Natural killer cell (primary cell): ENCODE data around the gene ITIH2. TPM values are rescaled to one million over a fixed set of nuclear protein-coding genes. Genes with fewer than 3 reads are reported as not detected.

Experiments
- ATAC-seq, 3 donors: fragments of 150-1000 bp in 2 of 3; fragments of 200-7000 bp in 1 of 3; cut with Tn5 transposase; 1 replicate in 1 of 3; 2 replicates in 2 of 3; pipeline ENCODE4 v1.10.0; 2021; ENCODE audit warnings: mild to moderate bottlenecking in 2 of 3, moderate library complexity in 2 of 3
- DNase-seq, 2 donors: peaks; one replicate each; pipeline versions ENCODE4 v3.0.0 to v3.0.0-alpha.2; 2013 to 2021; ENCODE audit warnings: mixed read lengths in 1 of 2
- H3K27ac ChIP-seq: one replicate; pipeline ENCODE4 v1.5.1; 2013; ENCODE audit warnings: mild to moderate bottlenecking, low read length
- H3K27me3 ChIP-seq: one replicate; pipeline ENCODE4 v1.6.1; 2013; ENCODE audit warnings: low read length; ENCODE audit not compliant: control insufficient read depth, insufficient read depth
- H3K36me3 ChIP-seq: one replicate; pipeline ENCODE4 v1.6.1; 2013; ENCODE audit warnings: low read length; ENCODE audit not compliant: control insufficient read depth, insufficient read depth
- H3K4me1 ChIP-seq: one replicate; pipeline ENCODE4 v1.6.1; 2013; ENCODE audit warnings: low read length; ENCODE audit not compliant: control insufficient read depth, insufficient read depth
- H3K4me3 ChIP-seq: one replicate; pipeline ENCODE4 v1.5.1; 2013; ENCODE audit warnings: low read length
- H3K9me3 ChIP-seq: one replicate; pipeline ENCODE4 v1.6.1; 2013; ENCODE audit warnings: low read length; ENCODE audit not compliant: control insufficient read depth, insufficient read depth
- H3K27ac Mint-ChIP-seq, 2 donors: one replicate each; pipeline ENCODE4 v1.8.0; 2022; ENCODE audit warnings: mild to moderate bottlenecking in 2 of 2, mixed read lengths in 2 of 2, moderate library complexity in 1 of 2
- H3K27me3 Mint-ChIP-seq, 2 donors: one replicate each; pipeline ENCODE4 v1.8.0; 2022; ENCODE audit warnings: low read depth in 2 of 2, mixed read lengths in 2 of 2
- H3K36me3 Mint-ChIP-seq: one replicate; pipeline ENCODE4 v1.8.0; 2022; ENCODE audit warnings: mixed read lengths
- H3K4me1 Mint-ChIP-seq, 2 donors: one replicate each; pipeline ENCODE4 v1.8.0; 2022; ENCODE audit warnings: mixed read lengths in 2 of 2
- H3K4me3 Mint-ChIP-seq: one replicate; pipeline ENCODE4 v1.8.0; 2022; ENCODE audit warnings: mild to moderate bottlenecking, moderate library complexity, mixed read lengths
- H3K9me3 Mint-ChIP-seq, 2 donors: one replicate each; pipeline ENCODE4 v1.8.0; 2022; ENCODE audit warnings: mixed read lengths in 2 of 2
- WGBS: methylation state at CpG from one replicate; pipeline ENCODE4 v1.1.7; 2013; ENCODE audit warnings: missing lambda C conversion rate; ENCODE audit not compliant: insufficient coverage; 5-methylcytosine and 5-hydroxymethylcytosine counted together
- intact Hi-C: fragments of 100-400 bp; cut with micrococcal nuclease; formaldehyde crosslinking; loops from one replicate; pipeline ENCODE4 v1.14.2; 2022
- total RNA-seq, 4 donors: library from RNA; stranded (reverse); fragments of 120-200 nt in 1 of 4; gene quantifications; one replicate each; pipeline versions ENCODE4 v1.2.3 to v1.2.4, GENCODE V29; 2013 to 2022
- TF ChIP-seq, protein P1 (sequence below): fragments of 200-600 bp; IDR thresholded peaks from one replicate; pipeline ENCODE4 v1.8.0; 2022; ENCODE audit warnings: antibody characterized with exemption

Gene ITIH2
- total RNA-seq, 3 donors from 2014 or later (not counting 1 experiment from before 2014, with no cell fraction given): not detected

- 89% methylated on average over 3 of the region's 3 CpGs for WGBS
- Mint-ChIP-seq H3K4me1 (no peaks in the 10 kb centered on the region), H3K9me3 (peaks cover 0 to 4% of the 10 kb centered on the region in 2 donors), H3K27me3 (peaks cover 15 to 17% of the 10 kb centered on the region in 2 donors), H3K27ac (no peak overlapping the region), H3K36me3 (no peaks in the 10 kb centered on the region), H3K4me3 (no peak overlapping the region)
- no peak for ATAC-seq
- Histone ChIP-seq H3K27ac (no peak overlapping the region), H3K9me3 (peaks cover 9% of the 10 kb centered on the region), H3K4me1 (no peaks in the 10 kb centered on the region), H3K36me3 (no peaks in the 10 kb centered on the region), H3K4me3 (no peak overlapping the region), H3K27me3 (no peaks in the 10 kb centered on the region)
- intact Hi-C loops: no loop called here
- DNase-seq: no peak
- TF ChIP-seq, protein P1, sequence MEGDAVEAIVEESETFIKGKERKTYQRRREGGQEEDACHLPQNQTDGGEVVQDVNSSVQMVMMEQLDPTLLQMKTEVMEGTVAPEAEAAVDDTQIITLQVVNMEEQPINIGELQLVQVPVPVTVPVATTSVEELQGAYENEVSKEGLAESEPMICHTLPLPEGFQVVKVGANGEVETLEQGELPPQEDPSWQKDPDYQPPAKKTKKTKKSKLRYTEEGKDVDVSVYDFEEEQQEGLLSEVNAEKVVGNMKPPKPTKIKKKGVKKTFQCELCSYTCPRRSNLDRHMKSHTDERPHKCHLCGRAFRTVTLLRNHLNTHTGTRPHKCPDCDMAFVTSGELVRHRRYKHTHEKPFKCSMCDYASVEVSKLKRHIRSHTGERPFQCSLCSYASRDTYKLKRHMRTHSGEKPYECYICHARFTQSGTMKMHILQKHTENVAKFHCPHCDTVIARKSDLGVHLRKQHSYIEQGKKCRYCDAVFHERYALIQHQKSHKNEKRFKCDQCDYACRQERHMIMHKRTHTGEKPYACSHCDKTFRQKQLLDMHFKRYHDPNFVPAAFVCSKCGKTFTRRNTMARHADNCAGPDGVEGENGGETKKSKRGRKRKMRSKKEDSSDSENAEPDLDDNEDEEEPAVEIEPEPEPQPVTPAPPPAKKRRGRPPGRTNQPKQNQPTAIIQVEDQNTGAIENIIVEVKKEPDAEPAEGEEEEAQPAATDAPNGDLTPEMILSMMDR: no peak
These were observed 6.6 kb upstream of the ITIH2 start for GRCh38 chr10:7696545-7696944.

DNA sequence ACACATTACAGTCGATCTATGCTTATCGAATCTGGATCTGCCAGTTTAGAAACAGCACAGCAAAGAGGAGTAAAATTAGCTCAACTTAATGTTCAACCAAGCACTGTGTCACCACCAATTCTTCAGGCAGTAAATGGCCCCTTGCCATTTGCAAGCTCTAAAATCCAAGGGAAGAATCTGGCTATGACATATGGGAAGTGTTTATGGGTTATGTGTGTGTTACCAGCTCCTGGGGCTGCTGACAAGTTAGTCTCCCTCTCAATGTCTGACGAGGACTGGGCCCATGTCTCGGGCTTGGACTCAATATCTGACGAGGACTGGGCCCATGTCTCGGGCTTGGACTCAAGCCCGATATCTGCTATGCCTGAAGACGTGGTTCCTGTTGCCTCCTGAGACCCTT, 5.7 kb upstream of the ITIH2 start:
- intact Hi-C loops: no loop called here
- WGBS: 90% methylated on average over 8 of the region's 8 CpGs
- ATAC-seq: no peak

DNA sequence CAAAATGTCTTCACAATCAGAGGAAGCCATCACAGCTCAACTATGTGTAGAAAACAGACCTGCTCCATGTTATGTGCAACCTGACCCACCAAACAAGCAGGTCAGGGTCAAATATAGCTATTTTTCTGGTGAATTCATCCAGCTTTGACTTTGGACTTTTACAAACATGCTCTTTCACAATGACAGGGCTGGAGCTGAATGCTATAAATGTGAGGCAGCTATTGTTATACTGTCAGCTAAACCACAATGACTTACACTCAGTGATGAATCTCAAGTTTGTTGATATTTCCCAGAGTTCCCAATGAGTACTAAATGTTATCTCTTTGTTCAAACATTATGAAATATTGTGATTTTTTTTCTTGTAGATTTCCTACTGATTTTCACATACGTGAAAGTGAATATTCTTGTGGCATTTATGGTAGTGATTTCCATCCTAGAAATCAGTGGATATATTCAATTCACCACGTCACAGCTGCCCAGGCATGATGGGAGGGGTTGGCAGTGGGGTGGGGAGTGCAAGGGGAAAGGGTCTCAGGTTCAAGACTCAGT, 2.5 kb upstream of the ITIH2 start:
- Histone ChIP-seq H3K27ac (no peak overlapping the region), H3K4me1 (no peaks in the 10 kb centered on the region), H3K4me3 (no peak overlapping the region), H3K27me3 (no peaks in the 10 kb centered on the region), H3K36me3 (no peaks in the 10 kb centered on the region), H3K9me3 (no peaks in the 10 kb centered on the region)
- intact Hi-C loops: no loop called here
- Mint-ChIP-seq H3K27me3 (peaks cover 26 to 42% of the 10 kb centered on the region in 2 donors), H3K4me1 (no peaks in the 10 kb centered on the region), H3K36me3 (no peaks in the 10 kb centered on the region), H3K4me3 (no peak overlapping the region), H3K9me3 (no peaks in the 10 kb centered on the region), H3K27ac (no peak overlapping the region)
- 90% methylated on average over 2 of the region's 2 CpGs for WGBS
- DNase-seq: no peak
- TF ChIP-seq, protein P1: no peak
- no peak for ATAC-seq

More for the DNA sequence above, 5.7 kb upstream of the ITIH2 start:
- Histone ChIP-seq H3K4me3 (no peak overlapping the region), H3K4me1 (no peaks in the 10 kb centered on the region), H3K9me3 (peaks cover 4% of the 10 kb centered on the region), H3K27me3 (no peaks in the 10 kb centered on the region), H3K36me3 (no peaks in the 10 kb centered on the region), H3K27ac (no peak overlapping the region)
- Mint-ChIP-seq H3K9me3 (peaks cover 0 to 4% of the 10 kb centered on the region in 2 donors), H3K4me3 (no peak overlapping the region), H3K27me3 (peaks cover 16 to 22% of the 10 kb centered on the region in 2 donors), H3K27ac (no peak overlapping the region), H3K4me1 (no peaks in the 10 kb centered on the region), H3K36me3 (no peaks in the 10 kb centered on the region)
- TF ChIP-seq, protein P1: no peak
- no peak for DNase-seq

- Mint-ChIP-seq H3K4me1 (no peaks in the 10 kb centered on the region), H3K27ac (no peak overlapping the region), H3K36me3 (no peaks in the 10 kb centered on the region), H3K27me3 (peaks cover 31 to 48% of the 10 kb centered on the region in 2 donors), H3K4me3 (no peak overlapping the region), H3K9me3 (no peaks in the 10 kb centered on the region)
- H3K9me3 ChIP-seq: no peaks in the 10 kb centered on the region
- H3K27ac ChIP-seq: no peak overlapping the region
- H3K27me3 ChIP-seq: peaks cover 3% of the 10 kb centered on the region
- ATAC-seq (no peak), DNase-seq (no peak)
- no peak overlapping the region for H3K4me3 ChIP-seq
- intact Hi-C loops: no loop called here
- 87% methylated on average over 7 of the region's 8 CpGs for WGBS
- no peaks in the 10 kb centered on the region for H3K4me1 ChIP-seq
- TF ChIP-seq, protein P1: no peak
- H3K36me3 ChIP-seq: no peaks in the 10 kb centered on the region
These were observed 1.9 kb upstream of the ITIH2 start for GRCh38 chr10:7701158-7701742.
